ENCODE results near the gene DUSP16.

Gene DUSP16

DNA sequence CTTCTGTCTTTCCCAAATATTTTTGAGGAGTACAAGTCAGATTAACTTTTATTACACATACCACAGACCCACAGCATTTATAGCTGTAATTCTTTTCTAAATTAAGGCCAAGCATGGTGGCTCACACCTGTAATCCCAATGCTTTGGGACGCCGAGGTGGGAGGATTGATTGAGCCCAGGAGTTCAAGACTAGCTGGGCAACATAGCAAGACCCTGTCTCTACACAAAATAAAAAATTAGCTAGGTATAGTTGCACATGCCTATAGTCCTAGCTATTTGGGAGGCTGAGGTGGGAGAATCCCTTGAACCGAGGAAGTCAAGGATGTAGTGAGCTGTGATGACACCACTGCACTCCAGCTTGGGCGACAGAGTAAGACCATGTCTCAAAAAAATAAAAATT lies 7.0 kb downstream of the DUSP16 start:
- no peak overlapping the region for H3K27ac ChIP-seq
- H3K4me3 ChIP-seq, result no peak overlapping the region
- DNase-seq (ENCODE audit: low spot score), result no peak
- TF ChIP-seq, protein P1, sequence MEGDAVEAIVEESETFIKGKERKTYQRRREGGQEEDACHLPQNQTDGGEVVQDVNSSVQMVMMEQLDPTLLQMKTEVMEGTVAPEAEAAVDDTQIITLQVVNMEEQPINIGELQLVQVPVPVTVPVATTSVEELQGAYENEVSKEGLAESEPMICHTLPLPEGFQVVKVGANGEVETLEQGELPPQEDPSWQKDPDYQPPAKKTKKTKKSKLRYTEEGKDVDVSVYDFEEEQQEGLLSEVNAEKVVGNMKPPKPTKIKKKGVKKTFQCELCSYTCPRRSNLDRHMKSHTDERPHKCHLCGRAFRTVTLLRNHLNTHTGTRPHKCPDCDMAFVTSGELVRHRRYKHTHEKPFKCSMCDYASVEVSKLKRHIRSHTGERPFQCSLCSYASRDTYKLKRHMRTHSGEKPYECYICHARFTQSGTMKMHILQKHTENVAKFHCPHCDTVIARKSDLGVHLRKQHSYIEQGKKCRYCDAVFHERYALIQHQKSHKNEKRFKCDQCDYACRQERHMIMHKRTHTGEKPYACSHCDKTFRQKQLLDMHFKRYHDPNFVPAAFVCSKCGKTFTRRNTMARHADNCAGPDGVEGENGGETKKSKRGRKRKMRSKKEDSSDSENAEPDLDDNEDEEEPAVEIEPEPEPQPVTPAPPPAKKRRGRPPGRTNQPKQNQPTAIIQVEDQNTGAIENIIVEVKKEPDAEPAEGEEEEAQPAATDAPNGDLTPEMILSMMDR (IDR thresholded peaks at IDR 0.05), result no peak

DNA sequence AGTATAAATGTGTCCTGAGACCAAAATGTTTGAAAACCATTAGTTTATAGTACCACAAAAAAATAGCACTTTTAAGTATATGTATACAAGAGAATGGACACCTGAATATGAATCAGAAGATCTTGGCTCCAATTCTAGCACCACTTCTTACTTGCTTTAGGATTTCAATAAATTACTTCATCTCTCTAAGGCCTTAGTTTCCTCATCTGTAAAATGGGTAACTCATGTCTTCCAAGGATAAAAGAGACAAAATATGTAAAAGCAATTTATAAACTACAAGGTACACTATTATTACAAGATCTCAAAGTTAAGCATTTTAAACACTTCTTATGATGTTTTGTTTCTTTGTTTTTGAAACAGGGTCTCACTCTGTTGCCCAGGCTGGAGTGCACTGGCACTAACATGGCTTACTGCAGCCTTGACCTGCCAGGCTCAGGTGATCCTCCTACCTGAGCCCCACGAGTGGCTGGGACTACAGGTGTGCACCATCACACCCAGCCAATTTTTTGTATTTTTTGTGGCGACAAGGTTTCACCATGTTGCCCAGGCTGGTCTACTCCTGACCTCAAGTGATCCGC lies 9.4 kb downstream of the DUSP16 start:
- Histone ChIP-seq H3K4me3 (no peak overlapping the region), H3K27ac (no peak overlapping the region)
- TF ChIP-seq, protein P1 (IDR thresholded peaks at IDR 0.05), result no peak
- no peak for DNase-seq (ENCODE audit: low spot score)

DNA sequence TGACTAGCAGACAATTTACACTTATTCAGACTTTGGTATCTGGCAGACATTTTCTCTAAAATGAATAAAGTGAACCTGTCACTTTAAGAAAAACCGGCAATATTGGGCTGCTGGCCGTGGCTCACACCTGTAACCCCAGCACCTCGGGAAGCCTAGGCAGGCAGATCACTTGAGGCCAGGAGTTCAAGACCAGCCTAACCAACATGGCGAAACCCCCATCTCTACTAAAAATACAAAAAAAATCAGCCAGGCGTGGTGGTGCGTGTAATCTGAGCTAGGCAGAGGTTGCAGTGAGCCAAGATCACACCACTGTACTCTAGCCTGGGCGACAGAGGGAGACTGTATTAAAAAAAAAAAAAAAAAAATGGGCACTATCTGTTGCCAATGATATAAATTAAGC lies 11.5 kb downstream of the DUSP16 start:
- Histone ChIP-seq H3K27ac (no peak overlapping the region), H3K4me3 (no peak overlapping the region)
- DNase-seq (ENCODE audit: low spot score), result no peak
- TF ChIP-seq, protein P1 (IDR thresholded peaks at IDR 0.05), result no peak

DNA sequence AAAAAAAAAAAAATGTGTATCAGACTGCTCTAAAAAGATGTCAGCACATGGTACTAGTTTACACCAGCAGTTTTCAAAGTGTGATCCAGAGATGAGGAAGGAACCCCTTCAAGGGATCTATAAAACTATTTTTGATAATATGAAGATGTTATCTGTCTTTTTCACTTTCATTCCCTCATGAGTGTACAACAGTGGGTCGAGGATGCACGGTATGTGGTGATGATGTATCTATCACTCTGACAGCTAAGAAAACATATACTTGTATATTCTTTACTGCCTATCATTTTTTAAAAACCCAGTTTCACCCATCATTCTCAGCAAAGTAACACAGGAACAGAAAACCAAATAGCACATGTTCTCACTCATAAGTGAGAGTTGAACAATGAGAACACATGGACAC lies 12.4 kb downstream of the DUSP16 start:
- no peak for DNase-seq (ENCODE audit: low spot score)
- Histone ChIP-seq H3K4me3 (no peak overlapping the region), H3K27ac (no peak overlapping the region)
- TF ChIP-seq, protein P1 (IDR thresholded peaks at IDR 0.05), result no peak

DNA sequence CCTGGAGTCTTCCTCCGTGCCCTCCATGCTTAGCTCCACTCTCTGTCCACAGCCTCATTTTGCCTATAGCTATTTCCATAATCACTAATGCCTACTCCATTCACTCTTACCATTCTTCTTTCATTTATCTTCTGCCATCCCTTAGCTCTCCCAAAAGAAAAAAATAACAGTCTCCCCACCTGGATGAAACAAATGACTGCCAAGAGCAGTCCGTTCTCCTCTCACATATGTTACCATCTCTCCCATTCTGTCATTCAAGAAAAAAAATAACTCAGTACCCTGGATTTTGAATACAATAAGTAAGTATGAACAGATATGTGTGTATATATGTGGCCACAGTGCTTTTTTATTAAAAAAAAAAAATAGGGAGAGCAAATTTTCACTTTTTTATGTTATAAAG lies 13.2 kb downstream of the DUSP16 start:
- TF ChIP-seq, protein P1 (IDR thresholded peaks at IDR 0.05), result no peak
- no peak for DNase-seq (ENCODE audit: low spot score)
- Histone ChIP-seq H3K4me3 (no peak overlapping the region), H3K27ac (no peak overlapping the region)

DNA sequence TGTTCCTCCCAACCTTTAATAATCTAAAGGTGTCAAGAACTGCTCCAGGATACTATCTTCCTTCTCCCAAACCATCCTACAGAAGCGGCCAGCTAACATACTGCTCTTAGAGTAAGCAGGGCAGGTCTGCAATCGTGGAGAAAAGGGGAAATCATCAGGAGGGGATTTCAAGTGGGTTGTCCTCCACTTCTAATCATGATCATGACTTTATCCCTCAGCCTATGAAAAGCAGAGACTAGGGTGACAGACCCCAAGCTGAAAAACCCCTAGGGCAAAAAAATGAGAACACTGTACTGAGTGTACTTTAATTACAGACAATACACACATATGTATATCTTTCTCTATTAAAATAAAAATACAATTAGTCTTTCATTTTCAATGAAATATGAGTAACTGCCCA lies 13.9 kb downstream of the DUSP16 start:
- Histone ChIP-seq H3K27ac (no peak overlapping the region), H3K4me3 (no peak overlapping the region)
- DNase-seq (ENCODE audit: low spot score), result no peak
- TF ChIP-seq, protein P1 (IDR thresholded peaks at IDR 0.05), result no peak

DNA sequence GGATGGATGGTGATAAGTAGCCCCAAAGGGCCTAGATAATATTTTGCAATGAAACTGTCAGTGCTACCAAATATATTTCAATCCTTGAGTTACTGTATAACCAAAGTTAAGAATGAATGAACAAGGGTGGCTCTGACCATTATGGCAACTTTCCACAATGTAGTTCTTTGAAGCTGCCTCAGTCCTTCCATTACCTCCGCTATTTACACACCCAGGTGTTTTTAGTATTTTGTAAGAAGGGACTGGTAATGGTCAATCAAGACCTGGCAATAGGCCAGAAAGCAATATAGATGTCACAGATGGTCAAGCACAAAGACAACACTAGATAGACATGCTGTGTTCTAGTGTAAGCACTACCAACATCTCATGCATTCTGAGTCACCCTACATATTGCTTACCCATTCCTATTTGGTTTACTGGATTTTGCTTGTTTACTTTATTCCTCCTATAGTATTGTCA lies 16.3 kb downstream of the DUSP16 start:
- H3K4me3 ChIP-seq, result no peak overlapping the region
- no peak for DNase-seq (ENCODE audit: low spot score)
- TF ChIP-seq, protein P1 (IDR thresholded peaks at IDR 0.05), result no peak
- no peak overlapping the region for H3K27ac ChIP-seq
